Neural cell (in vitro differentiated cells): ENCODE results near the gene EFTUD2.

Experiments
- EP300 ChIP-seq: fragments of 450-650 bp; conservative IDR thresholded peaks from 2 replicates; pipeline ENCODE4 v1.6.1; 2014; ENCODE audit warnings: antibody characterized with exemption, mild to moderate bottlenecking, moderate library complexity; ENCODE audit not compliant: poor library complexity, severe bottlenecking
- EZH2 ChIP-seq: fragments of 200-600, 300-800 bp; shearing (Covaris generic), sonication (generic); IDR thresholded peaks from 2 replicates; pipeline ENCODE4 v1.6.1; 2014; ENCODE audit warnings: antibody characterized with exemption, low read length, borderline replicate concordance, mild to moderate bottlenecking; ENCODE audit not compliant: insufficient read depth, poor library complexity, severe bottlenecking
- MXI1 ChIP-seq: fragments of 450-650 bp; conservative IDR thresholded peaks from 2 replicates; pipeline ENCODE4 v1.6.1; 2014; ENCODE audit warnings: antibody characterized with exemption, mild to moderate bottlenecking; ENCODE audit not compliant: poor library complexity, severe bottlenecking
- POLR2AphosphoS5 ChIP-seq: IDR thresholded peaks from 2 replicates; pipeline ENCODE4 v1.6.1; 2012
- RAD21 ChIP-seq: fragments of 450-650 bp; conservative IDR thresholded peaks from 2 replicates; pipeline ENCODE4 v1.6.1; 2014; ENCODE audit warnings: antibody characterized with exemption, mild to moderate bottlenecking, moderate library complexity
- TF ChIP-seq, protein P1 (sequence below): fragments of 450-650 bp; IDR thresholded peaks from 2 replicates; pipeline ENCODE4 v1.5.1; 2014; ENCODE audit warnings: antibody characterized with exemption, mild to moderate bottlenecking, moderate library complexity; ENCODE audit not compliant: poor library complexity, severe bottlenecking
- TF ChIP-seq, protein P2 (sequence below): IDR thresholded peaks from 2 replicates; pipeline ENCODE4 v1.6.1; 2012; ENCODE audit warnings: borderline replicate concordance

DNA sequence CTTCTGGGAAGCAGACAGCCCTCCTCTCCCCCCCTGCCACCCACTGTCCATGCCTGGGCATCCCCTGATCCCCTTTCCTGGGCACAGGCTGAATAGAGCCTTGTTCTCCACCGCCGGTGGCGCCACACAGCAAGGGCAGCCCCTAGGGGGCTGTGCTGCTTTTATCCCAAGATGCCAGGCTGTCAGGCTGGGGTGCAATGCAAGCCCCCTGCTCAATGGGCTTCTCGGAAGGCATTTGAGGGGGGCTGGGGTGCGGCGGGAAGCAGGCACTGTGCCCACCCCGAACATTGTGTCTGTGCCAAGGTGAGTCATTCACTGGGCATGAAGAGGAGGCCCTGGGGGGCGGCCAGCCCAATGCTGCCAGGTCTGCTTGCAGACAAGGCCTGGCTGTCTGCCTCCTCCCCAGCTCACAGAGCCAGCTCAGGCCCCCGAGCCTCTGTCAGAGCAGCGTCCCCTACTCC is 17.6 kb upstream of the EFTUD2 start:
- TF ChIP-seq, protein P1, sequence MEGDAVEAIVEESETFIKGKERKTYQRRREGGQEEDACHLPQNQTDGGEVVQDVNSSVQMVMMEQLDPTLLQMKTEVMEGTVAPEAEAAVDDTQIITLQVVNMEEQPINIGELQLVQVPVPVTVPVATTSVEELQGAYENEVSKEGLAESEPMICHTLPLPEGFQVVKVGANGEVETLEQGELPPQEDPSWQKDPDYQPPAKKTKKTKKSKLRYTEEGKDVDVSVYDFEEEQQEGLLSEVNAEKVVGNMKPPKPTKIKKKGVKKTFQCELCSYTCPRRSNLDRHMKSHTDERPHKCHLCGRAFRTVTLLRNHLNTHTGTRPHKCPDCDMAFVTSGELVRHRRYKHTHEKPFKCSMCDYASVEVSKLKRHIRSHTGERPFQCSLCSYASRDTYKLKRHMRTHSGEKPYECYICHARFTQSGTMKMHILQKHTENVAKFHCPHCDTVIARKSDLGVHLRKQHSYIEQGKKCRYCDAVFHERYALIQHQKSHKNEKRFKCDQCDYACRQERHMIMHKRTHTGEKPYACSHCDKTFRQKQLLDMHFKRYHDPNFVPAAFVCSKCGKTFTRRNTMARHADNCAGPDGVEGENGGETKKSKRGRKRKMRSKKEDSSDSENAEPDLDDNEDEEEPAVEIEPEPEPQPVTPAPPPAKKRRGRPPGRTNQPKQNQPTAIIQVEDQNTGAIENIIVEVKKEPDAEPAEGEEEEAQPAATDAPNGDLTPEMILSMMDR: no peak
- TF ChIP-seq POLR2AphosphoS5 (no peak), EZH2 (no peak), MXI1 (no peak), RAD21 (no peak), EP300 (no peak)
- TF ChIP-seq, protein P2, sequence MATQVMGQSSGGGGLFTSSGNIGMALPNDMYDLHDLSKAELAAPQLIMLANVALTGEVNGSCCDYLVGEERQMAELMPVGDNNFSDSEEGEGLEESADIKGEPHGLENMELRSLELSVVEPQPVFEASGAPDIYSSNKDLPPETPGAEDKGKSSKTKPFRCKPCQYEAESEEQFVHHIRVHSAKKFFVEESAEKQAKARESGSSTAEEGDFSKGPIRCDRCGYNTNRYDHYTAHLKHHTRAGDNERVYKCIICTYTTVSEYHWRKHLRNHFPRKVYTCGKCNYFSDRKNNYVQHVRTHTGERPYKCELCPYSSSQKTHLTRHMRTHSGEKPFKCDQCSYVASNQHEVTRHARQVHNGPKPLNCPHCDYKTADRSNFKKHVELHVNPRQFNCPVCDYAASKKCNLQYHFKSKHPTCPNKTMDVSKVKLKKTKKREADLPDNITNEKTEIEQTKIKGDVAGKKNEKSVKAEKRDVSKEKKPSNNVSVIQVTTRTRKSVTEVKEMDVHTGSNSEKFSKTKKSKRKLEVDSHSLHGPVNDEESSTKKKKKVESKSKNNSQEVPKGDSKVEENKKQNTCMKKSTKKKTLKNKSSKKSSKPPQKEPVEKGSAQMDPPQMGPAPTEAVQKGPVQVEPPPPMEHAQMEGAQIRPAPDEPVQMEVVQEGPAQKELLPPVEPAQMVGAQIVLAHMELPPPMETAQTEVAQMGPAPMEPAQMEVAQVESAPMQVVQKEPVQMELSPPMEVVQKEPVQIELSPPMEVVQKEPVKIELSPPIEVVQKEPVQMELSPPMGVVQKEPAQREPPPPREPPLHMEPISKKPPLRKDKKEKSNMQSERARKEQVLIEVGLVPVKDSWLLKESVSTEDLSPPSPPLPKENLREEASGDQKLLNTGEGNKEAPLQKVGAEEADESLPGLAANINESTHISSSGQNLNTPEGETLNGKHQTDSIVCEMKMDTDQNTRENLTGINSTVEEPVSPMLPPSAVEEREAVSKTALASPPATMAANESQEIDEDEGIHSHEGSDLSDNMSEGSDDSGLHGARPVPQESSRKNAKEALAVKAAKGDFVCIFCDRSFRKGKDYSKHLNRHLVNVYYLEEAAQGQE: no peak
